Neutrophil (primary cell): ENCODE data around the gene CECR2.

Experiments used
- H3K27ac ChIP-seq: fragments of 200-600 bp; sonication (generic); 2 replicates; pipeline ENCODE4 v1.5.1; 2016; ENCODE audit warnings: mild to moderate bottlenecking, moderate library complexity
- H3K27me3 ChIP-seq: fragments of 200-600 bp; sonication (generic); 2 replicates; pipeline ENCODE4 v1.6.0; 2016; ENCODE audit warnings: mild to moderate bottlenecking
- H3K36me3 ChIP-seq: fragments of 200-600 bp; sonication (generic); 2 replicates; pipeline ENCODE4 v1.5.1; 2017
- H3K4me1 ChIP-seq, 2 experiments: fragments of 200-600 bp in 1 of 2; sonication (generic) in 1 of 2; 1 replicate in 1 of 2; 2 replicates in 1 of 2; pipeline versions ENCODE4 v1.5.1 to v1.6.1; 2013 to 2016; ENCODE audit warnings: low read depth in 1 of 2, low read length in 1 of 2, mild to moderate bottlenecking in 1 of 2, moderate library complexity in 1 of 2; ENCODE audit not compliant: control insufficient read depth in 1 of 2, insufficient read depth in 1 of 2
- H3K4me3 ChIP-seq, 2 experiments: fragments of 200-600 bp in 1 of 2; sonication (generic) in 1 of 2; 1 replicate in 1 of 2; 2 replicates in 1 of 2; pipeline ENCODE4 v1.5.1; 2013 to 2016; ENCODE audit warnings: low read depth in 1 of 2, low read length in 1 of 2, mild to moderate bottlenecking in 1 of 2, moderate library complexity in 1 of 2
- H3K9me3 ChIP-seq: fragments of 200-600 bp; sonication (generic); 2 replicates; pipeline ENCODE4 v1.5.1; 2016
- TF ChIP-seq, protein P1 (sequence below): fragments of 200-600 bp; sonication (generic); IDR thresholded peaks from 2 replicates; pipeline ENCODE4 v1.5.1; 2016; ENCODE audit warnings: antibody characterized with exemption

CECR2 gene

DNA sequence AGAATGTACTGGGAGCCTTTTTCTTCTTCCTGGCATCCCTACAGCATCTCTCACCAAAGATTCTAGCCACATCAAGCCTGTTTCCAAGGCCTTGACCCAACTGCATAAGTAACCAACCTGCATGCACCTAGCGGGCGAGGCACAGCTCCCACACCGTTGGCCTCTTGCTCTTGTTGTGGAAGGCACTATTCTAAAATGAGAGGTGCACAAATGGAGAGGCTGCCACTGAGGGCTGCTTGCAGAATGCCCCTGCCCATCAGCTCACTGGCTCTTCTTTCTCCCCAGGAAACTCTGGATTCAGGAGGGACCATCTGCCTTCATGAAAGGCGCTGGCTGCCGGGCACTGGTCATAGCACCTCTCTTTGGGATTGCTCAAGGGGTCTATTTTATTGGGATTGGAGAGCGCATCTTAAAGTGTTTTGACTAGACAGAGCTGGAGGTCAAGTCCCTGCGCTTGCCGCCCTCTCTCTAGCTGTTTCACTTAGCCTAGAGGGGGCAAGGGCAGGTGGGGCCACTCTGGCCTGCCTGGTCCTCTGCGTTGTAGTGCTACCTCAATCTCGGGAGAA lies 220.6 kb downstream of the CECR2 start:
- no peak overlapping the region for H3K27ac ChIP-seq
- no peaks in the 10 kb centered on the region for H3K4me1 ChIP-seq
- H3K36me3 ChIP-seq: peaks cover 58% of the 10 kb centered on the region
- TF ChIP-seq, protein P1, sequence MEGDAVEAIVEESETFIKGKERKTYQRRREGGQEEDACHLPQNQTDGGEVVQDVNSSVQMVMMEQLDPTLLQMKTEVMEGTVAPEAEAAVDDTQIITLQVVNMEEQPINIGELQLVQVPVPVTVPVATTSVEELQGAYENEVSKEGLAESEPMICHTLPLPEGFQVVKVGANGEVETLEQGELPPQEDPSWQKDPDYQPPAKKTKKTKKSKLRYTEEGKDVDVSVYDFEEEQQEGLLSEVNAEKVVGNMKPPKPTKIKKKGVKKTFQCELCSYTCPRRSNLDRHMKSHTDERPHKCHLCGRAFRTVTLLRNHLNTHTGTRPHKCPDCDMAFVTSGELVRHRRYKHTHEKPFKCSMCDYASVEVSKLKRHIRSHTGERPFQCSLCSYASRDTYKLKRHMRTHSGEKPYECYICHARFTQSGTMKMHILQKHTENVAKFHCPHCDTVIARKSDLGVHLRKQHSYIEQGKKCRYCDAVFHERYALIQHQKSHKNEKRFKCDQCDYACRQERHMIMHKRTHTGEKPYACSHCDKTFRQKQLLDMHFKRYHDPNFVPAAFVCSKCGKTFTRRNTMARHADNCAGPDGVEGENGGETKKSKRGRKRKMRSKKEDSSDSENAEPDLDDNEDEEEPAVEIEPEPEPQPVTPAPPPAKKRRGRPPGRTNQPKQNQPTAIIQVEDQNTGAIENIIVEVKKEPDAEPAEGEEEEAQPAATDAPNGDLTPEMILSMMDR: no peak
- no peaks in the 10 kb centered on the region for H3K9me3 ChIP-seq
- H3K4me3 ChIP-seq: no peak overlapping the region
- H3K27me3 ChIP-seq: no peaks in the 10 kb centered on the region

GRCh38 chr22:17590586-17590985 lies 221.3 kb downstream of the CECR2 start:
- Histone ChIP-seq H3K4me3 (no peak overlapping the region), H3K27ac (no peak overlapping the region), H3K4me1 (no peaks in the 10 kb centered on the region), H3K9me3 (no peaks in the 10 kb centered on the region), H3K27me3 (no peaks in the 10 kb centered on the region), H3K36me3 (peaks cover 65% of the 10 kb centered on the region)
- TF ChIP-seq, protein P1: no peak

DNA sequence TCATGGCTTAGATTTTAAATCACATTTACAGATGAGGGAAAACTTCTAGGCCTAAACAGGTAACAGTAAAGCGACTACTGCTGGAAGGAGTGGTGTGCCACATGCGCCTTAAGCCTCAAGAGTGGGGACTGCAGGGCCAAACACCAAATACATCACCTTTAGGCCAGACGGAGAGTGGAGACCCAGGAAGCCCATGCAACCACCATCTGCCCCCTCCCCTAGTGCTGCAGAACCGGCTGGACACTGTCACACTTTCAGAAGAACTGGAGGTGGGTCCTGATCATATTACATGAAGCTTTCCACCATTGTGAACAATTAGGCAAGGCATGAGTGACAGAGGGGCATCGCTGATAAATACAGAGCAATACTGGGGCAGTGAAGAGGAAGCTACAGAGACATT lies 222.9 kb downstream of the CECR2 start:
- Histone ChIP-seq H3K27ac (no peak overlapping the region), H3K4me1 (no peaks in the 10 kb centered on the region), H3K36me3 (peaks cover 81% of the 10 kb centered on the region), H3K9me3 (no peaks in the 10 kb centered on the region), H3K27me3 (no peaks in the 10 kb centered on the region), H3K4me3 (no peak overlapping the region)
- TF ChIP-seq, protein P1: no peak

DNA sequence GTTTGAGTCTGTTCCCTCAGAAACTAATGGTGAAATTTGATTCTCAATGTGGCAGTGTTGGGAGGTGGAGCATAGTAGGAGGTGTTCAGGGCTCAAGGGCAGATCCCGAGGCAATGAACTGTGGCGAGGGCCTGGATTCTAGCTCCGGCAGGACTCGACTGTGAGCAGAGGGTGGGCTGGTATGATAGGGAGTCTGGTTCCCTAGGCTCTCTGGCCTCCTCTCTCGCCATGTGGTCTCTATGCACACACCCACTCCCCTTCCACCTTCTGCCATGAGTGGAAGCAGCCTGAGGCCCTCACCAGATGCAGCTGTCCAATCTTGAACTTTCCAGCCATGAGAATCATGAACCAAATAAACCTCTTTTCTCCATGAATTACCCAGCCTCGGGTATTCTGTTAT lies 227.0 kb downstream of the CECR2 start:
- peaks cover 100% of the 10 kb centered on the region for H3K36me3 ChIP-seq
- H3K4me1 ChIP-seq: no peaks in the 10 kb centered on the region
- no peaks in the 10 kb centered on the region for H3K27me3 ChIP-seq
- TF ChIP-seq, protein P1: no peak
- no peaks in the 10 kb centered on the region for H3K9me3 ChIP-seq
- no peak overlapping the region for H3K27ac ChIP-seq
- H3K4me3 ChIP-seq: no peak overlapping the region

- H3K9me3 ChIP-seq: no peaks in the 10 kb centered on the region
- TF ChIP-seq, protein P1: no peak
- H3K4me1 ChIP-seq: no peaks in the 10 kb centered on the region
- H3K4me3 ChIP-seq: no peak overlapping the region
- no peak overlapping the region for H3K27ac ChIP-seq
- H3K36me3 ChIP-seq: peaks cover 99% of the 10 kb centered on the region
- no peaks in the 10 kb centered on the region for H3K27me3 ChIP-seq
These were observed 228.0 kb downstream of the CECR2 start for GRCh38 chr22:17597217-17597616.

GRCh38 chr22:17598318-17598717 lies 229.1 kb downstream of the CECR2 start:
- TF ChIP-seq, protein P1: no peak
- no peaks in the 10 kb centered on the region for H3K4me1 ChIP-seq

More at GRCh38 chr22:17598318-17598717, 229.1 kb downstream of the CECR2 start:
- Histone ChIP-seq H3K4me3 (no peak overlapping the region), H3K9me3 (no peaks in the 10 kb centered on the region), H3K27me3 (no peaks in the 10 kb centered on the region), H3K27ac (no peak overlapping the region), H3K36me3 (peaks cover 94% of the 10 kb centered on the region)
